HG03439 (cell line): ENCODE measurements around the gene ATP6AP2.
"Not testable (repeated sequence)": the region's sequence is repeated elsewhere in the genome, so short reads cannot be mapped to it uniquely, and the experiment has no call there.

Experiments used
- ATAC-seq: cut with Tn5 transposase; IDR thresholded peaks from one replicate; pipeline ENCODE4 v1.9.1; 2021; ENCODE audit warnings: mild to moderate bottlenecking, moderate library complexity; ENCODE audit not compliant: unreplicated experiment

The ATP6AP2 gene, protein sequence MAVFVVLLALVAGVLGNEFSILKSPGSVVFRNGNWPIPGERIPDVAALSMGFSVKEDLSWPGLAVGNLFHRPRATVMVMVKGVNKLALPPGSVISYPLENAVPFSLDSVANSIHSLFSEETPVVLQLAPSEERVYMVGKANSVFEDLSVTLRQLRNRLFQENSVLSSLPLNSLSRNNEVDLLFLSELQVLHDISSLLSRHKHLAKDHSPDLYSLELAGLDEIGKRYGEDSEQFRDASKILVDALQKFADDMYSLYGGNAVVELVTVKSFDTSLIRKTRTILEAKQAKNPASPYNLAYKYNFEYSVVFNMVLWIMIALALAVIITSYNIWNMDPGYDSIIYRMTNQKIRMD

DNA sequence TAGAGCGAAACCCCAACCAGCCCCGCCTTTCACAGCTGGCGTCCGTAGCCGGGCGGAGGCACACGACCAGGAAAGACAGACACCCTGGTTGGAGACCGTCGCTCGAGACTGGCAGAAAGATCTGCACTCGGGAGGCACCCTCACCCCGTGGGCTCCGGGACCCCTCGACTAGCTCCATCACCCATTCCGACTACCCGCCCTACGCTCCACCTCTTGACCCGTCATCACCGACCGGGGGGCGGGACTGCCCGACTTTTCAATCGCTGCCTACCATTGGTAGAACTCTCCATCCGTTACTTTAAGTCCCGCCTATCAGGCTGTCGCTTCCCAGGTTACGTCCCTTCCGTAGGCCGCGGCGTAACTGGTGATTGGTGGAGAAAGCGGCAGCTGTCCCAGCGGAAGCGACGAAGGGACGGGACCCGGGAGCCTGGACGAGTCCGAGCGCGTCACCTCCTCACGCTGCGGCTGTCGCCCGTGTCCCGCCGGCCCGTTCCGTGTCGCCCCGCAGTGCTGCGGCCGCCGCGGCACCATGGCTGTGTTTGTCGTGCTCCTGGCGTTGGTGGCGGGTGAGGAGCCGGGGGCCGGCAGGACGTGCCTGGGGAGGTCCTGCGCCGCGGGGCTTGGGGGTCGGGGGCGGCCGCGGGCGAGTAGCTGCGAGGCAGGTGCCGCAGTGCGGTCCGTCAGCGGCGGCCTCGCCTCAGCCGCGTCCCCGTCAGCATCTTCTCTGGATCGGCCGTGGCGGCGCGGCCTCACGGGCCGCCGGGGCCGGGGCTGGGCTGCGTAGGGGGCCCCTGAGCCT lies at the start of gene ATP6AP2:
TSS of gene ATP6AP2 (plus strand) at position 434 of the 799 bp plus-strand sequence. CDS start at position 530, 96 bp downstream.
- ATAC-seq, result peak; percentile 97

DNA sequence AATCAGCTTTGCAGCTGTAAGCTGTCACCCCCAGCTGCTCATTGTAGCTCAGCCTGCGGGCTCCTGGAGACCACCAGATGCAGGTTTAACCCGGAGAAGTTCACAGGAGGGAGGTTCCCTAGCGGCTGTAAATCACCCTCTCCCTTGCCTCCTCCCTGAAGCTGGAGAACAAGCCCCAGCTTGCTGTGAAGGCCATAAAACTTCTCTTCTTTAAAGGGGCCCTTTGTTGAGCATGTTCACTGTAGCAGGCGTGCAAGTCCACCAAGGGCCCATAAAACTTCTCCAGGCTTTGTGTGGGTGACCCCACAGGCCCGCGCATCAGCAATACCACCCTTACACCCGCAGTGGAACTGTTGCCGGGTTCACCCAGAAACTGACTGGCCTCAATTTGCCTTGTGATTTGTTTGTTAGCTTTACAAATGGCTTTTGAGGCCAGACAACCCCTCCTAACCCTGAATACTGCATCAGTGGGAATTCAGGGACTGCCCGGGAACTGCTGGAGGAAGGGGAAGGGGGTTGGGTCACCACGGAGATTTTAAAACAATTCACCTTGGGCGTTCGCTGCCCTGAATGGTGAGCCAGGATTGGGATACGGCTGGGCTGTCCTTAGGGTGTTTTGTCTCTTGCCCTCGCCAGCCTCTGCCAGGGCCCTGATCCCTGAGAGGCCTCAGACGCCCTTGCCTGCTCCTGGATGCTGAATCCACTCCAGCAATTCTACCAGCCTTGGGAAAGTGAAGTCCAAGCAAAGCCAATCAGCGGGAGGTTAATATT lies 49.5 kb upstream of the ATP6AP2 start:
- ATAC-seq, result no peak

DNA sequence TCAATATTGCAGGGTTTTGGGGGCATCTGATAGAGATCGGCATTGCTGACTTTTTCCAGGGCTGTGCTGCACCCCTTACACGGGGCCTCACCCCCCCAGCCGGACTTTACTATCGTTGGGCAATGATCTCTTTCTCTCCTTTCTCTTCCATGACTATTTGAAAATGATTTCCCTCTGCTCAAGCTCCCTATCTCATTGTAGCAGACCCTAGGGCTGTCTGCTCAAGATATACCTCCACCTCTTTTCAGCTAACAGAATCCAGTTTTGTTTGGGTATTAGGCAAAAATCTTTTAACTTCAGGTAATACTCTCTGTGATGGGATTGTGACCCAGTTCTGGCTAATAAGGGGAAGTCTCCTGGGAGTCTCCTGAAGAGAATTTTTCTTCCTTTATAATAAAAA lies 43.5 kb upstream of the ATP6AP2 start:
- ATAC-seq, result no peak

DNA sequence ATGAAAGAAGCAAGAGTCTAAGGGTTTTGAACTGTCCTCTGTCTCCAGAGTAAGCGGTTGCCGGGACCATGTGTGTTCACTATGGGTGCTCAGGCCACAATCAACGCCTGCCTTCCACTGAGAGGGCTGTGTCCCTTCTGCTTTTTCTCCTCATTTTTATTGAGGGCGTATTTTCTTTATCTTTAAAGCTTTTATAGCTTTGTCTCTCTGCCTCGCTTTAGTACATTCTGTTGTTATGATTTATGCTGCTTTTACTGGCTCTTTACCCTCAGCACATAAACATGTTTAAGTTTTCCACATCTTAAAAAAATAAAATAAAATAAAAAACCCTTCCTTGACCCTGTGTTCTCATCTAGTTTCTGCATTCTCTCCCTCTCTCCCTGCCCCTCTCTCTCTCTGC lies 42.4 kb upstream of the ATP6AP2 start:
- ATAC-seq, result no peak

DNA sequence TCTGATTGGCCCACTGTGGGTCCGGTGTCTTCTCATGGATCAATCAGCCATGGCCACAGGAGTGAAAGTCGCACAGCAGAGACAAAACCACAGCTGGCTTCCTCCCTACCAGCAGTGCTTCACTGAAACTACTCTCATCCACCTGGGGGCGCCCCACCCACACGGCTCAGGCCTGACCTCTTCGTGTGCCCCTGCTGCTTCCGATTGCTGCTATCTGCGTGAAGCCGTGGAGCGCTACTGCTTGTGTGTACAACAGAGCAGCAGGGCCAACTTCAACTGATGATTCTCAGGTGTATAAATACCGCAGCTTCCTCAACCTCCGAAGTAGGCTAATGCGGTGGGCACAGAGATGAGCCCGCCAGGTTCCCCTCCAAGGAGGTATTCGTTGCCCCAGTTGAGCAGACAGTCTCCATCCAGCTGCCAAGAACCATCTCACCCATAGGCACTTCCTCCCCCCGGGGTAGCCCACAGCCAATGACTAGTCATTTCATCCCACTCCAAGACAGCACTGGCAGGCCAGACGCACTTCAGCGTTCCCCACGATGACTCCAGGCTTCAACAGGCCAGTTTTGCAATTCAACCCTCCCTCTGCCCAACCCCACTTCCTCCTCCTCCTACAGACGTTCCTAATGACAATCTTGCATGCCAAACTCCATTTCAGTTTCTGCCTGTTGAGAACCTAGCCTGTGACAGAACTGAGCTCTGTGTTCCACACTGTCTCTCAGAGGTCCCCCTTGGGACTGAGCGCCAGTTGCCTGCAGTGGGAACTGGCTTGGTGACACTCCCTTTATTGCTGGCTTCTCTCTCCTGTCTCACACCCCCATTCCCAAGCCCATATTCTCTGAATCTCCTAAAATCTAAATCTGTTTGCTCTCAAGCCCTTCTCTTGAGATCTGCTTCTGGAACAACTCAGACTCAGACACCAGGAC lies 41.3 kb upstream of the ATP6AP2 start:
- peak; percentile 58 for ATAC-seq

DNA sequence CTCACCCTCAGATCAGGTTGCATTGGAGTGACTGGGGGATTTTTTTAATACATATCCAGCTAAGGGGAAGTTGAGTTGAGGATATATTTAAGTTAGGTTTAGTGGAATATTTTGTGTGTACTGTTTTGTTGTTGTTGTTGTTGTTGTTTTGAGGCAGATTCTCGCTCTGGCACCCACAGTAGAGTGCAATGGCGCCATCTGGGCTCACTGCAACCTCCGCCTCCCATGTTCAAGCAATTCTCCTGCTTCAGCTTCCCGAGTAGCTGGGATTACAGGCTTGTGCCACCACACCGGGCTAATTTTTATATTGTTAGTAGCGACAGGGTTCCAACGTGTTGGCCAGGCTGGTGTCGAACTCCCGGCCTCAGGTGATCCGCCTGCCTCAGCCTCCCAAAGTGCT lies 38.6 kb upstream of the ATP6AP2 start:
- ATAC-seq, result no peak

DNA sequence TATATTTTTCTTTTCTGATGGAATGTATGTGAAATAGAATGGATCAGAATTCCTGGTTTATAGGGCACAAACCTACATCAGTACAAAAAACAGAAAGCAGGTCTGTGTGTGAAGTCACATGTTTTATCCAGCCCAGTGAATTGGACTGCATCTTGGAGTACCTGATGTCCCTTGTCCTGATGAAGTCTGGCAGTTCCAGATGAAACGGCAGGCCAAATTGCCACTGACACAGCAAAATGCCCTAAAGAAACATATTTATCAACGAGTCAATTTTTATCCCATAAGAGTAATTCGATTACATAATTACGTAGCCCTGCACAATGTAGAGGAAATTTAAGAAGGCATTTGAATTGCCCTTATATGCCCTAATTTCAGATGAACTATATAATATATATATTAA lies 37.8 kb upstream of the ATP6AP2 start:
- no peak for ATAC-seq

DNA sequence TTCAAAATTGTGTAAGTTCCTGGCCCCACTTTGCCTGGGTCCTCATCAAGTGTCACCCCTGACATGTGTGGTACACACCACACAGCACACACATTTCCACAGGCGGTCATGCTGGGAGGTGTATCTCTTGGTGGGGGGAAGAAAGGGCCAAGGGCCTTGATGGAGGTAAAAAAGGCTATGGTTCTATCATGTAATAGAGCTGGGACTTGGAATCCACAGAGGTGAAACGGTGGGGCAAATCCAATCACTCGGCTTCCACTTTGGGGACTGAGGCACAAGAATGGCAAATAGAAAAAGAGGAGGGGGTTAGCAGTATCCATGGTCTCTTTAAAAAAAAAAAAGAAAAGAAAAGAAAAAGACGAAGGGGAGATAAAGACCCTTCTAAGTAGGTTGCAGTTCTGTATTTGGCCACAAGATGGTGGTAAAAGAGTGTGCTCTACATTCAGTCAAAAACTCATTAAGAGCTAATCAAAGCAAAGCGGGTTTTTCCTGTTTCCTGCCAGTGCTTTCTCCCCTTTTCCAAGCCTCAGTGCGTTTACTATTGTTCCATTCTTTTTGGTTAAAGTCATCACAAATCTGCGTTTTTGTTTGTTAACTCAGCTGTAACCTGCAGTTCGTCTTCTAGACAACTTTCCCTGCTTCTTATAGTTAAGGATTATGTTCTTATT lies 37.0 kb upstream of the ATP6AP2 start:
- no peak for ATAC-seq

DNA sequence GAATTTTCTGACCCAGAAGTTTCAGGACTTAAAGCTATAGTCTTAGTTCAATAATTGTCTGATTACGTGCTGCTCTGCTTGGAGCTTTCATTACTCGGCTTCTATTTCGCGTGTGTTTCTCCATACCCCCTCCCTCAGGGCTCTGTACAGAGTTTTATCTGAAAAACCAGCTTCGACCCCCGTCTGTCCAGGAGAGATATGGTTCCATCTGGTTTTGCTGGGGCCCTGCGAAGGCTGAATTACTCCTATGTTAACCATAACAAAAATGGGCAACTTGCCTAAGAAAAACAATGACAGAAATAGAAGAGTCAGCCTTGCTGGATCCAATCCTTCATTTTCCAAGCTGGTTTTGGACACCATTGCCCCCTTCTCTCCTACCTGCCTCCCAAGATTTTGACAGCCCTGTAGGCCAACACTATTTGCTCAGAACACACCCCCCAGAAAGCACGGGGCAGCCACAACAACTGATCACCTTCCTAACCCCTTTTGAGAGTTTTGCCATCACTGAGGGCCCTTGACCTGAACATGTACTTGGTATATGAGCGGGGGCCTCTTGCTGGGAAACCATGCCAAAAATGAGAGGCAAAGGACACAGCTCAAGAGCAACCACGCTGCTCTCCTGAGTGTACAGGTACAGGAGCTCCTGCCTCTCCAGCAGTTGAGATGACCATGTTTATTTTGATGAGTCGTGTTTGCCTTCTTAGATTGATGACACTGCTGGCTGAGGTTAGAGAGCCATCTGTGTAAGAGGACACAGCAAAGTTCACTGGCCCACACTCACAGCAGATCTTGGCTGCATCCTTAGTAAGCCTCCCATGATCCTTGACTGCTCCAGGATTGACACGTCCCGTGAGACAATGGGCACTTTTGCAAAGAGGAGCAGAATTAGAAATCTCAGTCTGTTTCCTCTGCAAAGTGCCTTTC lies 36.2 kb upstream of the ATP6AP2 start:
- no peak for ATAC-seq

DNA sequence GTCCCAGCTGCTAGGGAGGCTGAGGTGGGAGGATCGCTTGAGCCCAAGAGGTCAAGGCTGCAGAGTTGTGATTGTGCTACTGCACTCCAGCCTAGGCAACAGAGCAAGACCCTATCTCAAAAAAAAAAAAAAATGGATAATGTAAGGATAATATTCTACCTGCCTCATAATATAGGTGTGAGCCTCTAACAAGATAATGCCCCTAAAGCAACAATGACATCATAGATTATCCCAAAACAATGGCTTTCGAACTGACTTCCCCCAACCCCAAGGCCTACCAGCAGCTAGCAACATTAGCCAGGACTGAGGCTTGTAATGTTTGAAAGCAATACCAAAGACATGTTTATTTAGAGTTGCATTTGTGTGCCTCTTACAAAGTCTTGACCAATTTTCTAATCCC lies 33.9 kb upstream of the ATP6AP2 start:
- ATAC-seq, result no peak

DNA sequence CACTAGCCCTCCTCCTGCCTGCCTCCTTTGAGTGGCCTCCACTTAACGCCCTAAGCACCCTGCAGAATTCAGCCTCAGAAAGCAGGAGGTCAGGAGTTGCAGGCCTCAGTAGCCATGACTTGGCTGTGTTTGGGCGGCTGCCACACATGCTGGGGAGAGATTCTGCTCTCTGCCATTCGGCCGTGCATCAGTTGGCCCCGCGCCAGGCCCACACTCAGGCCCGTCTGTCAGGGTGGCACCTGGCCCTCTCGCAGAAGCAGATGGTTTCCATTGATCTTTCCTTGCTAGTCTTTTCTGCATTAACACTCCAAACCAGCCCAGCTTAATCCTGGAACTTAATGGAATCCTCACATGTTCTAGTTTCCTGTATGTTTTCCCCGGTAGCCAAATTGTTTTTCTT lies 30.7 kb upstream of the ATP6AP2 start:
- ATAC-seq, result no peak

DNA sequence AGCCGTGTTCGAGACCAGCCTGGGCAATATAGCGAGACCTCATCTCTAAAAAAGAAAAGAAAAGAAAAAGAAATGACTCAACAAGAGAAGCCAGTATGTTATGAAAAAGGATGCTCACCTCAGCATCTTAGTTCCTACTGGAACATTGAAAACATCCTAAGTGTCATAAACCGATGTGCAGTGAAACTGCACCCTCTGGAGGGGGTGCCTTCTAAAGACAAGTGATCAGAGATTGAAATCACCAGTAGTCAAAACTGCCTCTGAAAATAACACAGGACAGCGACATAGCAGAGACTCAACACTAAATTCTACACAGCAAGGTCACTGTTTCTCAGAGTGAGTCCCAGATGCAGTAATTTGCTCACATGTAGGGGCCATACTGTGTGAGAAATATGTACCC lies 28.0 kb upstream of the ATP6AP2 start:
- no peak for ATAC-seq

DNA sequence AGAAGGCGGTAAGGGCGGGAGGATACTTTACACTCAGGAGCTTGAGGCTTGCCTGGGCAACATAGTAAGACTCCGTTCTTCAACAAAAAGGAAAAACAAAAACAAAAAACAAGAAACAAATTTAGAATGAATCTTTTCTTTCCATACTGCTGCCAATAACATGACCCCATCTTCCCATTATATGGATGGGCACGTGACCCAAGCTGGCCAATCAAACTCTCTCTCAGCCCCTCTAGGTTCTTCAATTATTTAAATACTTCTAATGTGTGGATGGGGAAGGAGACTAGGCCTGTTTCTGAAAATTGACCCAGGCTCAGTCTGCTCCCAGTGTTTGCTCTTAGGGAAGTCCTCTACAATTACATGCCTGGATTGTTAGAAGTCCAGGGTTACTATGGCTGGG lies 22.2 kb upstream of the ATP6AP2 start:
- ATAC-seq, result no peak

DNA sequence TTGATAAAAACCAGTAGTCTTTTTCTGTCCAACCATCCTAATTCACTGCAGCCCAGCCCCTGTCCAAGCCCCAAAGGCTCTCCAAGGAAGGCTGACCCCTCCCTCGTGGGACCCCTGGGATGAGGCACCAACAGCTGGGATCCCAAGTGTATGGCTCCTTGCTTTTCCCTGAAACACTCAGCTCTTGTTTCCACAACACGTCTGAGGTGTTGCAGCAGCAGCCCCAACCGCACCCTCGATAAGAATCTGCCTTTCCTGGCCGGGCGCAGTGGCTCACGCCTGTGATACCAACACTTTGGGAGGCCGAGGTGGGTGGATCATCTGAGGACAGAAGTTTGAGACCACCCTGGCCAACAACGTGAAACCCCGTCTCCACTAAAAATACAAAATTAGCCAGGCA lies 17.0 kb upstream of the ATP6AP2 start:
- ATAC-seq, result no peak

DNA sequence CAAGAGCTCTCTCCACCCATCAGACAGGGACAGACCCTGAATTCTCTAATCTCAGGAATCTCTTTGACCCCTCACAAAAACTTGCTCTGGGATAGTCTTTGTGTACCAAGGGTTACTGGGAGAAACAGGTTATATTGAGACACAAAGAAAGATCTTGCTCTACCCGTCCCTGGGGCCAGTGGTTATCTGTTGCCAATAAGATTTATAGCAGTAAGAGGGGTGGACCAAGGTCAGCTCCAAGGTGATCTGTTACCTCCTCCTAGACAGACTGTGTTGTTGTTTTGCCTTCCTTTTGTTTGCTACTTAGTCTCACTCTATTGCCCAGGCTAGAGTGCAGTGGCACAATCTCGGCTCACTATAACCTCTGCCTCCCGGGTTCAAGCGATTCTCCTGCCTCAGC lies 16.3 kb upstream of the ATP6AP2 start:
- no peak for ATAC-seq

DNA sequence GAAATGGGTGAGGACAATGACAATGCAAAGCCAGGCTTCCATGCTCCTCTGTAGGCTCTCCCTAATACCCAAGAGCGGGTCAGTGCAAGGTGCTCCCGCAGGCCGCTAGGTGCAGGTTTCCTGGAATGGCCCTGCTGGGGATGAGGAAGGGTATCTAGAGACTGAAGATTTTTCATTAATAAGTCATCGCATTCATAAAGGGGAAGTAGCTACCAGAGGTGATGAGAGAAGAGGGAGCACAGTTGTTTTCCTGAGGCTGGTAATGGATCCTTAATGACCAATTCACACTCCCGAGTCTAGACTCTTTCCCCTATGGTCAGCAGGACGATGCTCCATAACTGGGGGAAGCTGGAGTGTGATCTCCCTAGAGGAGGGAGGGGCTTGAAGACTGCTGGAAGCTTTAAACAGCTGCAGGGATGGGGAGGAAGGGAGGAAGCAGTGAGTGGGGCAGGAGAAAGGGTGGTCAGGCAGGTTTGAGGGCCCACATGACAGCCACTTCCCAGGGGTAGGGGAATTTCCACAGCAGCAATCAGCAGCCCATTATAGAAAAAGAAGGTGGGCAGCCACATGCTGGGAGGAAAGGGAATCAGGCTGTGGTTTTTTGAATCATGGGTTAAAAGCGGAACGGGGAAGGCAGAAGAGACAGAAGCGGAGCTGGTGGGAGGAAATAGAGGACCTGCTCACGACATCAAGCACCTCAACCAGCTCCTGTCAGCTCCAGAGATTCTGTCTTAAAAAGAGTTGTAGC lies 10.2 kb upstream of the ATP6AP2 start:
- ATAC-seq, result no peak

DNA sequence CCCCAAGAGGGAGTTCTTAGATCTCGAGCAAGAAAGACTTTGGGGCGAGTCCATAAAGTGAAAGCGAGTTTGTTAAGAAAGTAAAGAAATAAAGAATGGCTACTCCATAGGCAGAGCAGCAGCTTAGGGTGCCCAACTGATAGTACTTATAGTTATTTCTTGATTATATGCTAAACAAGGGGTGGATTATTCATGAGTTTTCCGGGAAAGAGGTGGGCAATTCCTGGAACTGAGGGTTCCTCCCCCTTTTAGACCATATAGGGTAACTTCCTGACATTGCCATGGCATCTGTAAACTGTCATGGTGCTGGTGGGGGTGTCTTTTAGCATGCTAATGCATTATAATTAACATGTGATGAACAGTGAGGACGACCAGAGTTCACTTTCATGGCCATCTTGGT lies 9.6 kb upstream of the ATP6AP2 start:
- ATAC-seq, result not testable (repeated sequence)

DNA sequence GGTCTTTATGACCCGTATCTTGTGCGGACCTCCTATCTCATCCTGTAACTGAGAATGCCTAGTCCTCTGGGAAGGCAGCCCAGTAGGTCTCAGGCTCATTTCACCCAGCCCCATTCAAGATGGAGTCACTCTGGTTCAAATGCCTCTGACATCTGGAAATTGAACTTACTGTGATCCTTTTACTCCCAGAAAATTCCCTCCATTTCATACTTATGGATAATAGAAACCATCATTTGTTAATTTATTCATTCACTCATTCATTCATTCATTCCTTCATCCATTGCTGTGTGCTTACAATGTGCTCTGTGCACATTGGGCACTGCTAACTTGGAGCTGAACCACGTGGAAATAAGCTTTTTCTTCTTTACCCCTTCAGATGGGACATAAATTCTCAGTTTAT lies 9.2 kb upstream of the ATP6AP2 start:
- ATAC-seq, result no peak
